ENCODE results near the gene NPHP4. TPM values are rescaled to one million over a fixed set of nuclear protein-coding genes. Genes with fewer than 3 reads are reported as not detected.

Gene NPHP4
- total RNA-seq, 1 experiment from 2014 or later: 18.8 TPM

DNA sequence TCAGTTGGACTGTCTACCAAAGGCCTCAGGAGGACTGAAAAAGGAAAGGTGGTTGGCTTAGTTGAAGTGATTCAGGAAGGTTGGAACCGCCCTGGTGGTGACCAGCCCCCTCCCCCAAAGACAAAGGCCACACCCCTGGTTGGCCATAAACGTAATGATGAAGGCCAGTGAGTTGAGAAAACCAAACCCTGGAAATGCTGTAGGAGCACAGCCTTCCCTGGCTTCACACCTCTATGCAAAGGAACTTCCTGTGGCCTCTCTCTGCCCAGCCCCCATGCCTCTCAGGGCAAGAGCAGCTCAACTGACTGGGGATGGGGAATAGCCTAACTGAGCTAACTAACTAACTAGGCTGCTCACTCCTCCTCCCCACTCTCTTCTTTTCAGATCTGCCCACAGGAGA, 90.4 kb downstream of the NPHP4 start:
- no peak overlapping the region for H3K9ac ChIP-seq (ENCODE audit: low read length)
- H3K9me2 ChIP-seq (replicated peaks; ENCODE audit: low read length): no peaks in the 10 kb centered on the region
- H3K27ac ChIP-seq (ENCODE audit: low read length): no peak overlapping the region
- H3K4me1 ChIP-seq (ENCODE audit: insufficient read depth, low read length): no peaks in the 10 kb centered on the region
- ATAC-seq (no peak), DNase-seq (no peak)
- H3K4me3 ChIP-seq (ENCODE audit: low read length): no peak overlapping the region
- no TSS peak for BruUV-seq (replicated peaks)
- no peak for TF ChIP-seq EZH2phosphoT487 (IDR thresholded peaks at IDR 0.05; ENCODE audit: borderline replicate concordance, low read length)
- no peak for TF ChIP-seq EZH2 (IDR thresholded peaks at IDR 0.05; ENCODE audit: low read length, unreplicated experiment)
- TF ChIP-seq, protein P1, sequence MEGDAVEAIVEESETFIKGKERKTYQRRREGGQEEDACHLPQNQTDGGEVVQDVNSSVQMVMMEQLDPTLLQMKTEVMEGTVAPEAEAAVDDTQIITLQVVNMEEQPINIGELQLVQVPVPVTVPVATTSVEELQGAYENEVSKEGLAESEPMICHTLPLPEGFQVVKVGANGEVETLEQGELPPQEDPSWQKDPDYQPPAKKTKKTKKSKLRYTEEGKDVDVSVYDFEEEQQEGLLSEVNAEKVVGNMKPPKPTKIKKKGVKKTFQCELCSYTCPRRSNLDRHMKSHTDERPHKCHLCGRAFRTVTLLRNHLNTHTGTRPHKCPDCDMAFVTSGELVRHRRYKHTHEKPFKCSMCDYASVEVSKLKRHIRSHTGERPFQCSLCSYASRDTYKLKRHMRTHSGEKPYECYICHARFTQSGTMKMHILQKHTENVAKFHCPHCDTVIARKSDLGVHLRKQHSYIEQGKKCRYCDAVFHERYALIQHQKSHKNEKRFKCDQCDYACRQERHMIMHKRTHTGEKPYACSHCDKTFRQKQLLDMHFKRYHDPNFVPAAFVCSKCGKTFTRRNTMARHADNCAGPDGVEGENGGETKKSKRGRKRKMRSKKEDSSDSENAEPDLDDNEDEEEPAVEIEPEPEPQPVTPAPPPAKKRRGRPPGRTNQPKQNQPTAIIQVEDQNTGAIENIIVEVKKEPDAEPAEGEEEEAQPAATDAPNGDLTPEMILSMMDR (conservative IDR thresholded peaks at IDR 0.05; ENCODE audit: low read depth, low read length): no peak
- no peaks in the 10 kb centered on the region for H3K9me3 ChIP-seq (ENCODE audit: low read length)
- intact Hi-C loops (cut with micrococcal nuclease): no loop called here
- POLR2A ChIA-PET (ENCODE audit: unreplicated experiment): interaction anchor here (0.6 kb wide), 1 partner anchor 27 kb away, joined by 3 read pairs; no protein-coding TSS in a partner anchor
- H3K4me2 ChIP-seq (ENCODE audit: low read length): no peak overlapping the region
- peaks cover 7% of the 10 kb centered on the region; the same call in 1 of the 2 replicates for H3K36me3 ChIP-seq (ENCODE audit: low read depth, low read length)
- no peaks in the 10 kb centered on the region for H4K20me1 ChIP-seq (ENCODE audit: low read length)
- no peaks in the 10 kb centered on the region for H3K27me3 ChIP-seq (ENCODE audit: low read length)
- CTCF ChIA-PET: no interaction called here
- H3K79me2 ChIP-seq (ENCODE audit: low read length): no peaks in the 10 kb centered on the region
- H3F3A ChIP-seq (ENCODE audit: low read length, unreplicated experiment): no peaks in the 10 kb centered on the region
- H2AFZ ChIP-seq (ENCODE audit: low read length): no peak overlapping the region

- ATAC-seq: no peak
- BruUV-seq (replicated peaks): no TSS peak
- no peaks in the 10 kb centered on the region for H3K4me1 ChIP-seq (ENCODE audit: insufficient read depth, low read length)
- POLR2A ChIA-PET (ENCODE audit: unreplicated experiment): no interaction called here
- H3K27ac ChIP-seq (ENCODE audit: low read length): no peak overlapping the region
- TF ChIP-seq, protein P1 (conservative IDR thresholded peaks at IDR 0.05; ENCODE audit: low read depth, low read length): no peak
- TF ChIP-seq EZH2phosphoT487 (IDR thresholded peaks at IDR 0.05; ENCODE audit: borderline replicate concordance, low read length) (no peak), EZH2 (IDR thresholded peaks at IDR 0.05; ENCODE audit: low read length, unreplicated experiment) (no peak)
- no peak overlapping the region for H3K9ac ChIP-seq (ENCODE audit: low read length)
- no peaks in the 10 kb centered on the region for H4K20me1 ChIP-seq (ENCODE audit: low read length)
- DNase-seq: no peak
- CTCF ChIA-PET: no interaction called here
- intact Hi-C loops (cut with micrococcal nuclease): no loop called here
- H2AFZ ChIP-seq (ENCODE audit: low read length): no peak overlapping the region
- no peak overlapping the region for H3K4me2 ChIP-seq (ENCODE audit: low read length)
- peaks cover 10% of the 10 kb centered on the region; the same call in 1 of the 2 replicates for H3K36me3 ChIP-seq (ENCODE audit: low read depth, low read length)
- H3K9me2 ChIP-seq (replicated peaks; ENCODE audit: low read length): no peaks in the 10 kb centered on the region
- no peaks in the 10 kb centered on the region for H3K27me3 ChIP-seq (ENCODE audit: low read length)
- no peak overlapping the region for H3K4me3 ChIP-seq (ENCODE audit: low read length)
- no peaks in the 10 kb centered on the region for H3K9me3 ChIP-seq (ENCODE audit: low read length)
- H3F3A ChIP-seq (ENCODE audit: low read length, unreplicated experiment): no peaks in the 10 kb centered on the region
- H3K79me2 ChIP-seq (ENCODE audit: low read length): no peaks in the 10 kb centered on the region
Measured at GRCh38 chr1:5901150-5901549, 91.1 kb downstream of the NPHP4 start.

- Histone ChIP-seq H3K9me2 (replicated peaks; ENCODE audit: low read length) (no peaks in the 10 kb centered on the region), H3K4me3 (ENCODE audit: low read length) (no peak overlapping the region), H4K20me1 (ENCODE audit: low read length) (no peaks in the 10 kb centered on the region), H3K36me3 (ENCODE audit: low read depth, low read length) (peaks cover 5% of the 10 kb centered on the region; the same call in 1 of the 2 replicates), H3F3A (ENCODE audit: low read length, unreplicated experiment) (no peaks in the 10 kb centered on the region), H3K9ac (ENCODE audit: low read length) (no peak overlapping the region), H3K27me3 (ENCODE audit: low read length) (no peaks in the 10 kb centered on the region), H3K4me2 (ENCODE audit: low read length) (no peak overlapping the region), H3K79me2 (ENCODE audit: low read length) (no peaks in the 10 kb centered on the region), H3K4me1 (ENCODE audit: insufficient read depth, low read length) (no peaks in the 10 kb centered on the region), H2AFZ (ENCODE audit: low read length) (no peak overlapping the region), H3K9me3 (ENCODE audit: low read length) (no peaks in the 10 kb centered on the region), H3K27ac (ENCODE audit: low read length) (no peak overlapping the region)
- ChIA-PET CTCF (no interaction called here), POLR2A (ENCODE audit: unreplicated experiment) (no interaction called here)
- DNase-seq: no peak
- no peak for ATAC-seq
- intact Hi-C loops (cut with micrococcal nuclease): no loop called here
- TF ChIP-seq EZH2 (IDR thresholded peaks at IDR 0.05; ENCODE audit: low read length, unreplicated experiment) (no peak), EZH2phosphoT487 (IDR thresholded peaks at IDR 0.05; ENCODE audit: borderline replicate concordance, low read length) (no peak)
- TF ChIP-seq, protein P1 (conservative IDR thresholded peaks at IDR 0.05; ENCODE audit: low read depth, low read length): no peak
- BruUV-seq (replicated peaks): no TSS peak
Measured at GRCh38 chr1:5898266-5898665, 94.0 kb downstream of the NPHP4 start.
